ENCODE data around the gene GABRA1. TPM values are rescaled to one million over a fixed set of nuclear protein-coding genes. Genes with fewer than 3 reads are reported as not detected.

Gene GABRA1
- total RNA-seq, 1 experiment from 2014 or later, result not detected

DNA sequence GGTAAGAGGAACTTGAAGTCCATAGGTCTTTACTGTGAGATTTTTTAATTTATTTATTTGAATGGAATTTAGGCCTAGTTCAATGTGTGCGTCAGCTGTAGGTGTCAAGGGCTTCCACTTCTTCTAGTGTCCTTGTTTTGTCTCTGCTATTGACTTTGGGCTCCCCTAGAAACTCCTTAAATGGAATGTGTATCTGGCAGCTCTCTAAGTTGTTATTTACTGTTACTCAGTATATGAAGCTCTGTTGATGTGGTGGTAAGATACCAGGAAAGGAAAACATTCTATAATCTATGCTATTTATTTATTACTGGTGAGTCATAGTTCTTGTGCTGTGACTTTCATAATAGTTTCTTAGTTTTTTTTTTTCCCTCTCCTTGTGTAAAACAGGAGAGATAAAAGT, 97.1 kb downstream of the GABRA1 start:
- H3K56ac ChIP-seq (ENCODE audit: insufficient read length, low read depth, low read length), result no peak overlapping the region
- Mint-ChIP-seq H3K4me1 (no peaks in the 10 kb centered on the region), H3K9me3 (no peaks in the 10 kb centered on the region), H3K4me3 (no peak overlapping the region), H3K36me3 (ENCODE audit: insufficient read depth in 1 of 3, low read depth in 3 of 3) (no peaks in the 10 kb centered on the region), H3K27ac (no peak overlapping the region), H3K27me3 (ENCODE audit: low read depth) (no peaks in the 10 kb centered on the region)
- H3K4ac ChIP-seq (ENCODE audit: low read depth, low read length), result no peak overlapping the region
- H2BK5ac ChIP-seq (ENCODE audit: insufficient read length, low read length), result no peak overlapping the region
- H4K91ac ChIP-seq (ENCODE audit: insufficient read length, low read depth, low read length), result no peak overlapping the region
- TF ChIP-seq CTCF (conservative IDR thresholded peaks at IDR 0.05), result no peak
- H3K18ac ChIP-seq (ENCODE audit: insufficient read length, low read depth, low read length), result no peak overlapping the region
- H2BK120ac ChIP-seq (ENCODE audit: low read depth, low read length, poor library complexity, severe bottlenecking), result no peak overlapping the region
- no peak overlapping the region for H4K5ac ChIP-seq (ENCODE audit: insufficient read length, low read depth, low read length)
- no peak for DNase-seq
- H3K27ac ChIP-seq (ENCODE audit: insufficient read length, low read depth, low read length), result no peak overlapping the region
- H3K79me2 ChIP-seq (ENCODE audit: insufficient read depth, low read length), result no peaks in the 10 kb centered on the region
- H3K23me2 ChIP-seq (ENCODE audit: insufficient read length, low read depth, low read length, poor library complexity, severe bottlenecking), result no peaks in the 10 kb centered on the region
- no peak overlapping the region for H3T11ph ChIP-seq (ENCODE audit: low read length)
- WGBS (ENCODE audit: extremely low coverage, insufficient read length, low lambda C conversion rate), result no CpG with 5 or more reads among the region's 1 CpG
- H2BK20ac ChIP-seq (ENCODE audit: low read depth, low read length, poor library complexity, severe bottlenecking), result no peak overlapping the region
- H2BK15ac ChIP-seq (ENCODE audit: low read depth, low read length), result no peak overlapping the region
- no peaks in the 10 kb centered on the region for H3K9me3 ChIP-seq (ENCODE audit: control insufficient read depth, low read depth, low read length)
- H2BK12ac ChIP-seq (ENCODE audit: insufficient read length, low read depth, low read length), result no peak overlapping the region
- H3K23ac ChIP-seq (ENCODE audit: insufficient read length, low read depth, low read length), result no peak overlapping the region
- H4K20me1 ChIP-seq (ENCODE audit: control insufficient read depth, insufficient read depth, insufficient read length), result no peaks in the 10 kb centered on the region
- no peaks in the 10 kb centered on the region for H3K27me3 ChIP-seq (ENCODE audit: insufficient read depth, low read length)
- H3K4me1 ChIP-seq (ENCODE audit: insufficient read depth, low read length), result no peaks in the 10 kb centered on the region
- H3K14ac ChIP-seq (ENCODE audit: insufficient read depth, low read length), result no peak overlapping the region
- no peak overlapping the region for H4K8ac ChIP-seq (replicated peaks; ENCODE audit: insufficient read length, low read depth, low read length)
- no peak overlapping the region for H3K9ac ChIP-seq (ENCODE audit: extremely low read depth, insufficient read length, low read length)
- no peak overlapping the region for H2AK5ac ChIP-seq (ENCODE audit: insufficient read length, low read length)
- no peaks in the 10 kb centered on the region for H3K79me1 ChIP-seq (ENCODE audit: insufficient read depth, low read depth, low read length, poor library complexity, severe bottlenecking)
- no peak overlapping the region for H2AFZ ChIP-seq (ENCODE audit: low read length)
- H3K4me2 ChIP-seq (ENCODE audit: insufficient read depth, insufficient read length, low read length), result no peak overlapping the region
